Adrenal gland (tissue), 12 donors: Measurements from ENCODE around the gene KLF6. TPM values are rescaled to one million over a fixed set of nuclear protein-coding genes. Genes with fewer than 3 reads are reported as not detected.

Experiments used
- DNase-seq, 7 donors: peaks; one replicate each; pipeline ENCODE4 v3.0.0-alpha.2; 2019 to 2020
- H3K27ac ChIP-seq, 5 donors: fragments of 200-600 bp; sonication (generic) in 4 of 5; 1 replicate in 3 of 5; 2 replicates in 2 of 5; pipeline versions ENCODE4 v1.5.1 to v1.8.0; 2016 to 2020; ENCODE audit warnings: mild to moderate bottlenecking in 1 of 5
- H3K27me3 ChIP-seq: fragments of 200-600 bp; 2 replicates; pipeline ENCODE4 v1.8.0; 2021
- H3K36me3 ChIP-seq, 2 donors: fragments of 200-600 bp; replicated peaks in 1 of 2; 1 replicate in 1 of 2; 2 replicates in 1 of 2; pipeline versions ENCODE4 v1.5.1 to v1.8.0; 2018 to 2022
- H3K4me1 ChIP-seq, 2 donors: fragments of 200-600 bp; replicated peaks in 1 of 2; 1 replicate in 1 of 2; 2 replicates in 1 of 2; pipeline versions ENCODE4 v1.5.1 to v1.8.0; 2018 to 2021
- H3K4me3 ChIP-seq, 4 donors: fragments of 200-600 bp; sonication (generic) in 3 of 4; one replicate each; pipeline ENCODE4 v1.5.1; 2016 to 2018
- H3K9me3 ChIP-seq, 3 donors: fragments of 200-600 bp; sonication (generic) in 1 of 3; replicated peaks in 1 of 3; 1 replicate in 2 of 3; 2 replicates in 1 of 3; pipeline versions ENCODE4 v1.5.1 to v1.8.0; 2016 to 2021
- POLR2A ChIP-seq, 2 donors: fragments of 450-650 bp; IDR thresholded peaks; one replicate each; pipeline ENCODE4 v1.6.1; 2017; ENCODE audit warnings: antibody characterized with exemption in 2 of 2, mild to moderate bottlenecking in 2 of 2, moderate library complexity in 1 of 2
- WGBS, 4 donors: extraction: QIAGEN DNeasy Blood & Tissue Kit in 2 of 4; methylation state at CpG; one replicate each; pipeline versions ENCODE4 v1.1.5 to v1.1.7; 2013 to 2017; 5-methylcytosine and 5-hydroxymethylcytosine counted together
- intact Hi-C, 2 donors: fragments of 100-400 bp; cut with DNase I; formaldehyde crosslinking; loops; one replicate each; pipeline versions ENCODE4 v1.14.1 to v1.15.0; 2022 to 2023
- polyA plus RNA-seq, 3 donors: library from polyadenylated mRNA; stranded (reverse); fragments of 200-250 nt in 2 of 3; fragments of 350-450 nt in 1 of 3; fragmentation: Illumina TruSeq in 1 of 3; extraction: RNeasy Lipid Tissue Mini Kit (QIAGEN cat#74804) in 1 of 3; gene quantifications; one replicate each; pipeline ENCODE4 v1.2.3, GENCODE V29; 2013 to 2014
- total RNA-seq, 9 donors: library from RNA; depleted of rRNA in 4 of 9; stranded (reverse); fragments of >200 nt in 4 of 9; fragments of 120-200 nt in 1 of 9; fragmentation: NEBNext Ultra II Directional in 1 of 9; extraction: Animal tissue kit (Norgen Biotek cat#: 25700) in 1 of 9; gene quantifications; one replicate each; pipeline versions ENCODE4 v1.1.0 to v1.2.4, GENCODE V29; 2013 to 2023
- TF ChIP-seq, protein P1 (sequence below), 6 experiments: fragments of 450-650 bp in 4 of 6; fragments of 200-600 bp in 2 of 6; sonication (generic) in 1 of 6; IDR thresholded peaks; 1 replicate in 5 of 6; 2 replicates in 1 of 6; pipeline versions ENCODE4 v1.5.1 to v1.8.0; 2016 to 2021; ENCODE audit warnings: antibody characterized with exemption in 6 of 6, mild to moderate bottlenecking in 2 of 6, moderate library complexity in 1 of 6
- donor health status: healthy with polysubstance abuse.
- donor health status: Bipolar disorder and iron deficiency.
- donor health status: DM: yes; HTN: yes; CAD: no.
- donor health status: DM: no; HTN: no; CAD: no.
- donor health status: DM: no; HTN: no; CAD: no.
- donor health status: DM: yes; HTN: yes; CAD: no.

KLF6 gene
- total and polyA plus RNA-seq, 12 donors: 14.4 to 70.2 (median 26.8) TPM

DNA sequence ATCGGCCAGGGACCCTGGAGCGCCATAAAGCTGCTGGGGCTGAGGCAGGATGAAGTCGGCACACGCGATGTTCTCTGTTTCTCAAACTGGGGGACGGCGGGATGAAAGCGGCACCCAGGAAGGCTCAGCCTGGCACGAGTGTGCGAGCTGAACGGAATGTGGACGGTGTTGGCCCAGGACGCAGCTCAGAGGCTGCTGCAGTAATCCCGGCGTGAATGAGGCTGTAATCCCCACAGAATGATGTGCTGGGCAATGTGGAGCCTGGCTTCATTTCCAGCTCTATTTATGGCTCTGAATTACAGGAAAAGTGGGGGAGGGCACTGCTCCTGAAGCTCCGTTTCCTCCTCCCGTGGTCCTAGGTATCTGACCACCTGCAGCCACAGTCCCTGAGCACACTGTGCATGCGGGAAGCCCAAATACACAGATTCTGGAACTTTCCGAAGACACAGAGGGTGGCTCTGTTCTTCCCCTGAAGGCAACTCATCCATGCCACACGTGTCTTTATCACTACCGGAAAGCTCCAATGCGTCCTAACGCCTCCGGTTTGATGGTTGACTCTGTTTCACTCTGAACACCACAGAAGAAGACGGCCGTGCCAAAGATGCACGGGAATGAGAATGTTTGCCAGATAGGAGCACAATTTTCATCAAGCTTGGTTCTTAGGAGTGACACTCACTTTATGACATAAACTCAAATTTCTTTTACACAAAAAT, 37.6 kb downstream of the KLF6 start:
- H3K36me3 ChIP-seq: no peaks in the 10 kb centered on the region
- 79 to 84% (median 82%) methylated on average over 24 to 27 of the region's 27 CpGs for WGBS, 4 donors
- no peak for DNase-seq
- H3K9me3 ChIP-seq: no peaks in the 10 kb centered on the region
- intact Hi-C loops: no loop called here
- TF ChIP-seq POLR2A (IDR thresholded peaks at IDR 0.05): no peak
- TF ChIP-seq, protein P1, sequence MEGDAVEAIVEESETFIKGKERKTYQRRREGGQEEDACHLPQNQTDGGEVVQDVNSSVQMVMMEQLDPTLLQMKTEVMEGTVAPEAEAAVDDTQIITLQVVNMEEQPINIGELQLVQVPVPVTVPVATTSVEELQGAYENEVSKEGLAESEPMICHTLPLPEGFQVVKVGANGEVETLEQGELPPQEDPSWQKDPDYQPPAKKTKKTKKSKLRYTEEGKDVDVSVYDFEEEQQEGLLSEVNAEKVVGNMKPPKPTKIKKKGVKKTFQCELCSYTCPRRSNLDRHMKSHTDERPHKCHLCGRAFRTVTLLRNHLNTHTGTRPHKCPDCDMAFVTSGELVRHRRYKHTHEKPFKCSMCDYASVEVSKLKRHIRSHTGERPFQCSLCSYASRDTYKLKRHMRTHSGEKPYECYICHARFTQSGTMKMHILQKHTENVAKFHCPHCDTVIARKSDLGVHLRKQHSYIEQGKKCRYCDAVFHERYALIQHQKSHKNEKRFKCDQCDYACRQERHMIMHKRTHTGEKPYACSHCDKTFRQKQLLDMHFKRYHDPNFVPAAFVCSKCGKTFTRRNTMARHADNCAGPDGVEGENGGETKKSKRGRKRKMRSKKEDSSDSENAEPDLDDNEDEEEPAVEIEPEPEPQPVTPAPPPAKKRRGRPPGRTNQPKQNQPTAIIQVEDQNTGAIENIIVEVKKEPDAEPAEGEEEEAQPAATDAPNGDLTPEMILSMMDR (IDR thresholded peaks at IDR 0.05): no peak
- H3K4me1 ChIP-seq: peaks cover 6 to 25% of the 10 kb centered on the region in 2 donors
- H3K27me3 ChIP-seq: no peaks in the 10 kb centered on the region
- H3K27ac ChIP-seq: peak overlapping the region in 1 of 5 donors; percentile 32
- no peak overlapping the region for H3K4me3 ChIP-seq

DNA sequence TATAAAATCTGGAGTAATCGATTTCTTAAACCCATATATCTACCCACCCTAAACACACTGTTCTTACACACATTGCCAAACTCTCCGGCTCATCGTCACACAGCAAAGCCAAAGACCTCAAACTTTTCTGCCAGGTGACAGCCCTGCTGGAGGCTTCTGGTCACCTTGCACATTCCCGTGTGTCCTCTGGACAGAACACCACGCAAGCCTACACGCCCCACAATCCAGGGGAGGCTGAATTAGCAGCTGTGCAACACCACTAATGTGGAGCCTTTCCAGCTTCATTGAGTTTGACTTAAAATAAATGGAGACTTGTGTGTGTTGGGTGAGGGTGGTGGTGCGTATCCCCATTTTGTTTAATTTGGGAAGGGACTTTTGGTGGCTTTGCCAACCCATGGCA, 38.4 kb downstream of the KLF6 start:
- Histone ChIP-seq H3K4me1 (peaks cover 6 to 25% of the 10 kb centered on the region in 2 donors), H3K9me3 (no peaks in the 10 kb centered on the region), H3K27me3 (no peaks in the 10 kb centered on the region), H3K4me3 (no peak overlapping the region), H3K36me3 (no peaks in the 10 kb centered on the region), H3K27ac (no peak overlapping the region)
- no peak for DNase-seq
- 89 to 93% (median 89%) methylated on average over 7 of the region's 7 CpGs for WGBS, 4 donors
- TF ChIP-seq POLR2A (IDR thresholded peaks at IDR 0.05): no peak
- TF ChIP-seq, protein P1 (IDR thresholded peaks at IDR 0.05): no peak
- intact Hi-C loops: no loop called here

DNA sequence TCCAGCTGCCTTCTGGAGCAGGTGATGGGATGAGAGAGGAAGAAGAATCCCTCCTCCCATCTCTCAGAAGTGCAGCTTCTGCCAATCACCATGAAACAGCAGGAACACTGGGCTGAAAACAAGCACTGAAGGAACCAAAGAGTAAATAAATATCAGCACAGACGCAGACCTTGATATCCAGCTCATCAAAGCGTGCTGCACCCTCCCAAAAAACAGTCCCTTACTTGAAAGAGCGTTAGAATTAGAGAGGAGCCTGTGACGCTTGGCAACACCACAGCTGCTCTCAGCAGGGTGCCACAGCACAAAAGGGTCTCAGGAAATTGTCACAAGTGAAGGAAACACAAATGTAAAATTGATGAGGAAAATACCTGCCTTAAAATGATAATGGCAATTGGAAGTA, 39.5 kb downstream of the KLF6 start:
- no peaks in the 10 kb centered on the region for H3K27me3 ChIP-seq
- H3K9me3 ChIP-seq: no peaks in the 10 kb centered on the region
- H3K36me3 ChIP-seq: no peaks in the 10 kb centered on the region
- TF ChIP-seq, protein P1 (IDR thresholded peaks at IDR 0.05): no peak
- TF ChIP-seq POLR2A (IDR thresholded peaks at IDR 0.05): no peak
- intact Hi-C loops: no loop called here
- DNase-seq: no peak
- no peak overlapping the region for H3K4me3 ChIP-seq
- peaks cover 6 to 20% of the 10 kb centered on the region in 2 donors for H3K4me1 ChIP-seq
- no peak overlapping the region for H3K27ac ChIP-seq
- 76 to 84% (median 78%) methylated on average over 4 of the region's 4 CpGs for WGBS, 4 donors

DNA sequence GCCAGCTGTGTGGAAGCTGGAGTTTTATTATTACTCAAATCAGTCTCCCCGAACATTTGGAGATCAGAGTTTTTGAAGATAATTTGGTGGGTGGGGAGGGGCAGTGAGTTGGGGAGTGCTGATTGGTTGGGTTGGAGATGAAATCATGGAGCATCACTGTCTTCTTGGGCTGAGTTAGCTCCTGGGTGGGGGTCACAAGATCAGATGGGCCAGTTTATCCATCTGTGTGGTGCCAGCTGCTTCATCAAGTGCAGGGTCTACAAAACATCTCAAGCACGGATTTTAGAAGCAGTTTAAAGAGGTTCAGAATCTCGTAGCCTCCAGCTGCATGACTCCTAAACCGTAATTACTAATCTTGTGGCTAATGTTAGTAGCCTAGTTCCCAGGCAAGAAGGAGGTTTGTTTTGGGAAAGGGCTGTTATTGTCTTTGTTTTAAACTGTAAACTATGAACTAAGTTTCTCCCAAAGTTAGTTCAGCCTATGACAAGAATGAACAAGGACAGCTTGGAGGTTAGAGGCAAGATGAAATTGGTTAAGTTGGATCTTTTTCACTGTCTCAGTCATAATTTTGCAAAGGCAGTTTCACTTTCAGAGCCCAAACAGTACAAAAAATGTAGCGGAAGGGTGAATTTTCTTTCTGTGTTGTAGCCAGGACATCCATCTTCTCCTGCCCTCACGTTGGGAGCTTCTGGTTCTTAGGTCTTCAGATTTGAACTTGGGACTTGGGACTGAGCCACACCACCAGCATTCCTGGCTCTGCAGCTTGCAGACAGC, 43.1 kb downstream of the KLF6 start:
- Histone ChIP-seq H3K4me1 (no peaks in the 10 kb centered on the region), H3K27ac (peak overlapping the region in 2 of 5 donors; percentile 33 to 43), H3K4me3 (peak overlapping the region in 1 of 4 donors; percentile 12), H3K27me3 (no peaks in the 10 kb centered on the region), H3K36me3 (no peaks in the 10 kb centered on the region), H3K9me3 (no peaks in the 10 kb centered on the region)
- TF ChIP-seq, protein P1 (IDR thresholded peaks at IDR 0.05): no peak
- no peak for TF ChIP-seq POLR2A (IDR thresholded peaks at IDR 0.05)
- 64 to 81% (median 69%) methylated on average over 6 of the region's 6 CpGs for WGBS, 4 donors
- intact Hi-C loops: no loop called here
- no peak for DNase-seq
